Adrenal gland (tissue), 12 donors: ENCODE data around the gene MYO1E. TPM values are rescaled to one million over a fixed set of nuclear protein-coding genes. Genes with fewer than 3 reads are reported as not detected.

Source experiments
- DNase-seq, 7 donors: peaks; one replicate each; pipeline ENCODE4 v3.0.0-alpha.2; 2019 to 2020
- H3K27ac ChIP-seq, 5 donors: fragments of 200-600 bp; sonication (generic) in 4 of 5; 1 replicate in 3 of 5; 2 replicates in 2 of 5; pipeline versions ENCODE4 v1.5.1 to v1.8.0; 2016 to 2020; ENCODE audit warnings: mild to moderate bottlenecking in 1 of 5
- H3K27me3 ChIP-seq: fragments of 200-600 bp; 2 replicates; pipeline ENCODE4 v1.8.0; 2021
- H3K36me3 ChIP-seq, 2 donors: fragments of 200-600 bp; replicated peaks in 1 of 2; 1 replicate in 1 of 2; 2 replicates in 1 of 2; pipeline versions ENCODE4 v1.5.1 to v1.8.0; 2018 to 2022
- H3K4me1 ChIP-seq, 2 donors: fragments of 200-600 bp; replicated peaks in 1 of 2; 1 replicate in 1 of 2; 2 replicates in 1 of 2; pipeline versions ENCODE4 v1.5.1 to v1.8.0; 2018 to 2021
- H3K4me3 ChIP-seq, 4 donors: fragments of 200-600 bp; sonication (generic) in 3 of 4; one replicate each; pipeline ENCODE4 v1.5.1; 2016 to 2018
- H3K9me3 ChIP-seq, 3 donors: fragments of 200-600 bp; sonication (generic) in 1 of 3; replicated peaks in 1 of 3; 1 replicate in 2 of 3; 2 replicates in 1 of 3; pipeline versions ENCODE4 v1.5.1 to v1.8.0; 2016 to 2021
- CTCF ChIP-seq, 6 experiments: fragments of 450-650 bp in 4 of 6; fragments of 200-600 bp in 2 of 6; sonication (generic) in 1 of 6; IDR thresholded peaks; 1 replicate in 5 of 6; 2 replicates in 1 of 6; pipeline versions ENCODE4 v1.5.1 to v1.8.0; 2016 to 2021; ENCODE audit warnings: antibody characterized with exemption in 6 of 6, mild to moderate bottlenecking in 2 of 6, moderate library complexity in 1 of 6
- POLR2A ChIP-seq, 2 donors: fragments of 450-650 bp; IDR thresholded peaks; one replicate each; pipeline ENCODE4 v1.6.1; 2017; ENCODE audit warnings: antibody characterized with exemption in 2 of 2, mild to moderate bottlenecking in 2 of 2, moderate library complexity in 1 of 2
- WGBS, 4 donors: extraction: QIAGEN DNeasy Blood & Tissue Kit in 2 of 4; methylation state at CpG; one replicate each; pipeline versions ENCODE4 v1.1.5 to v1.1.7; 2013 to 2017; 5-methylcytosine and 5-hydroxymethylcytosine counted together
- intact Hi-C, 2 donors: fragments of 100-400 bp; cut with DNase I; formaldehyde crosslinking; loops; one replicate each; pipeline versions ENCODE4 v1.14.1 to v1.15.0; 2022 to 2023
- polyA plus RNA-seq, 3 donors: library from polyadenylated mRNA; stranded (reverse); fragments of 200-250 nt in 2 of 3; fragments of 350-450 nt in 1 of 3; fragmentation: Illumina TruSeq in 1 of 3; extraction: RNeasy Lipid Tissue Mini Kit (QIAGEN cat#74804) in 1 of 3; gene quantifications; one replicate each; pipeline ENCODE4 v1.2.3, GENCODE V29; 2013 to 2014
- total RNA-seq, 9 donors: library from RNA; depleted of rRNA in 4 of 9; stranded (reverse); fragments of >200 nt in 4 of 9; fragments of 120-200 nt in 1 of 9; fragmentation: NEBNext Ultra II Directional in 1 of 9; extraction: Animal tissue kit (Norgen Biotek cat#: 25700) in 1 of 9; gene quantifications; one replicate each; pipeline versions ENCODE4 v1.1.0 to v1.2.4, GENCODE V29; 2013 to 2023
- donor health status: healthy with polysubstance abuse.
- donor health status: Bipolar disorder and iron deficiency.
- donor health status: DM: yes; HTN: yes; CAD: no.
- donor health status: DM: no; HTN: no; CAD: no.
- donor health status: DM: no; HTN: no; CAD: no.
- donor health status: DM: yes; HTN: yes; CAD: no.

The MYO1E gene
- total and polyA plus RNA-seq, 12 donors, result 11.9 to 50.8 (median 26.0) TPM

DNA sequence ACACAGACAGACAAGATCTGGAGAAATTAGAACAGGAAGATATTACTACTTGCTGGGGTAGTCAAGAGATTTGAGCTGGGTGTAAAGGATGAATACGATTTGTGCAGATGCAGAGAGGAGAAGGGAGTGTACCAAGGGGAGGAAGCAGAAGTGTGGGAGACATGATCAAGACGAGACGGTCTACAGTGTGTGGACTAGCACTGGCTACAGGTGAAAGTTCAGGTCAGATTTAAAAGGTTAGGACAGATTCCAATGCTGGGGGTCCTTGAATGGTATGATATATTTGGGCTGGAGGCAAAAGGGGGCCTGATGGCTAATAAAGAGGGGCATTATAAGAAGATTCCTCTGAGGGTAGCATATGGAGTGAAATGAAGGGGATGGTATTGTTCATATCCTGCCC is 154.0 kb downstream of the MYO1E start:
- H3K9me3 ChIP-seq, result no peaks in the 10 kb centered on the region
- TF ChIP-seq CTCF (IDR thresholded peaks at IDR 0.05) (no peak), POLR2A (IDR thresholded peaks at IDR 0.05) (no peak)
- no peak overlapping the region for H3K4me3 ChIP-seq
- no peak overlapping the region for H3K27ac ChIP-seq
- no peaks in the 10 kb centered on the region for H3K36me3 ChIP-seq
- no peaks in the 10 kb centered on the region for H3K27me3 ChIP-seq
- intact Hi-C loops, result no loop called here
- DNase-seq, result no peak
- H3K4me1 ChIP-seq, result peaks cover 0 to under 1% of the 10 kb centered on the region in 2 donors
- WGBS, 4 donors, result 80 to 91% (median 89%) methylated on average over 3 of the region's 3 CpGs

DNA sequence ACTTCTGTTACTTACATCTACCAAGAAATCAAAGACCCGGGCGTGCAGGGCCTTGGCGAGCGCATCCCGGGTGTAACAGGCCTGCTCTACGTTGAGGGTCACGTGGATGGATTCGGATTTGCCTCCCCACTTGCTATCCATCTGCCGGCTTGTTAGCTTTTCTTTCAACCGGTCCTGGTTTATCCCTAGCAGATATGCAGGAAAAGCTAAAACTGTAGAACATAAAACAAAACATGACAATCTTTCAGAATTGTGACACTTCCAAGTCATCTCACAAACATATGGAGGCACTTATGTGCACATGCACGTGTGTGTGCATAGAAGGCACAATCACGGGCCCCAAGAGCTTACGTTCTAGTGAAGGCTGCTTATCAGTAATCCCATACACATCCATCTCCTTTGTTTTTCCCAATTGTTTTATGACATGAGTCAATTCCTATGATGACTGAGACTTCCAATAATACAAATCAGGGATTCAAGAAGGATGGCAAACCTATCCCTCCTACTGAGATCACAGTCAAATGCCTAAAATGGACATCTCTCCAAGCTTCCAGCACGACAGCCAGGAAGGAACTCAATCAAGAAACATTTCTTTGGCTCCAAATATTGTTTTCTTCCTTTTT is 154.7 kb downstream of the MYO1E start:
- TF ChIP-seq POLR2A (IDR thresholded peaks at IDR 0.05) (no peak), CTCF (IDR thresholded peaks at IDR 0.05) (no peak)
- DNase-seq, result no peak
- intact Hi-C loops, result no loop called here
- no peak overlapping the region for H3K4me3 ChIP-seq
- H3K36me3 ChIP-seq, result no peaks in the 10 kb centered on the region
- no peaks in the 10 kb centered on the region for H3K4me1 ChIP-seq
- no peaks in the 10 kb centered on the region for H3K27me3 ChIP-seq
- H3K9me3 ChIP-seq, result no peaks in the 10 kb centered on the region
- H3K27ac ChIP-seq, result no peak overlapping the region
- 91 to 96% (median 93%) methylated on average over 14 of the region's 14 CpGs for WGBS, 4 donors

DNA sequence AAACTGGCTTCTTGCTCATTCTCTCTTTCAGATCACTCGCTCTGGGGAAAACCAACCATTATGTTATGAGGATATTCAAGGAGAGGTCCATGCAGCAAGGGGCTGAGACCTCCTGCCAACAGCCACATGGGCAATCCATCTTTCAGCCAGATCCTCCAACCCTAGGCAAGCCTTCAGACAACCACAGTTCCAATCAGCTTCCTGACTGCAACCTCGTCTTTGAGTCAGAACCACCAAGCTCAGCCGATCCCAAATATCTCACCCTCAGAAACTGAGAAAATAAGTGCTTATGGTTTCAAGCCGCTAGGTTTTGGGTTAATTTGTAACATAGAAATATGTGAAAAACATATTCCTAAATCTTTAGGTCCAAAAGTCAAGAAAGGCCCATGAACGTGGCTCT is 155.8 kb downstream of the MYO1E start:
- no peak for DNase-seq
- TF ChIP-seq CTCF (IDR thresholded peaks at IDR 0.05) (no peak), POLR2A (IDR thresholded peaks at IDR 0.05) (no peak)
- no peaks in the 10 kb centered on the region for H3K9me3 ChIP-seq
- no peak overlapping the region for H3K27ac ChIP-seq
- no peaks in the 10 kb centered on the region for H3K4me1 ChIP-seq
- H3K27me3 ChIP-seq, result no peaks in the 10 kb centered on the region
- intact Hi-C loops, result no loop called here
- H3K4me3 ChIP-seq, result no peak overlapping the region
- no peaks in the 10 kb centered on the region for H3K36me3 ChIP-seq
- WGBS, 4 donors, result 92 to 97% (median 96%) methylated on average over 5 of the region's 5 CpGs

- Histone ChIP-seq H3K27me3 (no peaks in the 10 kb centered on the region), H3K27ac (no peak overlapping the region), H3K9me3 (no peaks in the 10 kb centered on the region), H3K4me1 (no peaks in the 10 kb centered on the region), H3K36me3 (no peaks in the 10 kb centered on the region), H3K4me3 (no peak overlapping the region)
- WGBS, 4 donors, result 85 to 97% (median 90%) methylated on average over 2 of the region's 2 CpGs
- DNase-seq, result no peak
- intact Hi-C loops, result no loop called here
- TF ChIP-seq POLR2A (IDR thresholded peaks at IDR 0.05), result no peak
- TF ChIP-seq CTCF (IDR thresholded peaks at IDR 0.05), result no peak
These were observed 162.5 kb downstream of the MYO1E start for GRCh38 chr15:59210186-59210585.
